Measurements from ENCODE around the gene DRD3.

Gene DRD3

DNA sequence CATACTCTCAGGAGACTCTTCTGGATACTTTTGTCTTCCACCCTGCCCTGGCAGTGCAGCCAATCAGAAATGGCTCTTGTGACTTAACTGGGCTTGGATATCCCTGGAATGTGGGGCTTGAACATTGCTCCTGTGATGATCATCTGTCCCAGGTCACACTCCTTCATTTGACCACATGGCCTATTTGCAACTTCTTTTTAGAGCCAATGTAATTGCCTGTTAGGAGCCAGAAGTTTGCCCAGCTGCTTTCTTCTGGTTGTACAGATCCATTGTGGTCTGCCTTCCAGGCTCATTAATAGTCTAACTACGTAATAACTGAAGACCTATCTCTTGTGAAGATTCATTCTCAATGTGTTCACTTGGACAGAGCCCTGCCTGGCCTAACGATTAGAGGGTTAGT, 92.5 kb downstream of the DRD3 start:
- Histone ChIP-seq H4K20me1 (peaks cover 4% of the 10 kb centered on the region), H3K9ac (no peak overlapping the region), H3K4me3 (no peak overlapping the region), H3K36me3 (peaks cover 72% of the 10 kb centered on the region), H3K27ac (no peak overlapping the region), H3K4me1 (no peaks in the 10 kb centered on the region), H3K4me2 (no peak overlapping the region), H3K27me3 (no peaks in the 10 kb centered on the region), H3K9me3 (no peaks in the 10 kb centered on the region)
- no peak for TF ChIP-seq Cebpa-rat (IDR thresholded peaks at IDR 0.05)

GRCh38 chr3:114083112-114083511, 95.7 kb downstream of the DRD3 start:
- Histone ChIP-seq H3K9me3 (no peaks in the 10 kb centered on the region), H3K36me3 (peaks cover 98% of the 10 kb centered on the region)

DNA sequence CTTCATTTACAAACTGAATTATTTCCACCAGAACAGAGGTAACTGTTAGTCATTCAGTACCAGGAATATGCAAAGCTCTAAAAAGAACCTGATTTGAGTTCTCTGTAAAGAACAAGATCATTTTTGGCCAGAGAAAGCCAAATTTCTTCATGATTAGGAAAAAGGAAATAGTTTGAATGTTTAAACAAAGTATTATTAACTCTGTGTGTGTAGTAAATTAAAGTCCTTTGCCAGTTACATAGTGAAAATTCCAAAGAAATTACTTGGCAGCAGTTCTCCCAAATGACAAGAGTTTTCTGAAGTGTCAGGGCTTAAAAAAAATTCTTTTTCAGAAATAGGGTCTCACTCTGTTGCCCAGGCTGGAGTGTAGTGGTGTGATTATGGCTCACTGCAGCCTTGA, 97.8 kb downstream of the DRD3 start:
- H3K27me3 ChIP-seq, result no peaks in the 10 kb centered on the region
- peaks cover 99% of the 10 kb centered on the region for H3K36me3 ChIP-seq

More at GRCh38 chr3:114083112-114083511, 95.7 kb downstream of the DRD3 start:
- no peak for TF ChIP-seq Cebpa-rat (IDR thresholded peaks at IDR 0.05)
- H4K20me1 ChIP-seq, result peaks cover 6% of the 10 kb centered on the region
- H3K27ac ChIP-seq, result no peak overlapping the region
- no peak overlapping the region for H3K4me3 ChIP-seq
- no peaks in the 10 kb centered on the region for H3K27me3 ChIP-seq
- H3K9ac ChIP-seq, result no peak overlapping the region
- H3K4me1 ChIP-seq, result no peaks in the 10 kb centered on the region
- no peak overlapping the region for H3K4me2 ChIP-seq

DNA sequence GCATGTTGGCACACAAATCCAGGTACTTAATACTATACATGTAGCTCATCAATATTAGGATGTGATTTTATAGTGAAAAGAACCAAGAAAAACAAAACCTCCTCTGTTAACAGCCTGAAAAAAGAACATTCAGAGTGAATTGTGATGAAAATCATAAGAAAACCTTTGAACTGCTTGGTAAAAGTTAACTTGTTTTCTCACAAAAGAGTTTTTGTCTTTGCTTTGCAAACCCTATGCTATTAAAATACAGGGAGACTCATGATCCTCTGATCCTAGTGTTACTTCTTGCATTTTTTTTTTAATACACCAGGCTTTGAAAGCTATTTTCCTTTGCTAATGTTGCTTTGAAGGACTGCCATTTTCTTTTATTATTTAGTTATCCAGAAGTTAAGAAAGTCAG, 98.7 kb downstream of the DRD3 start:
- Histone ChIP-seq H3K36me3 (peaks cover 99% of the 10 kb centered on the region), H3K27me3 (no peaks in the 10 kb centered on the region), H3K4me2 (no peak overlapping the region), H4K20me1 (peaks cover 6% of the 10 kb centered on the region), H3K9me3 (no peaks in the 10 kb centered on the region), H3K4me3 (no peak overlapping the region), H3K27ac (no peak overlapping the region), H3K4me1 (no peaks in the 10 kb centered on the region), H3K9ac (no peak overlapping the region)
- TF ChIP-seq Cebpa-rat (IDR thresholded peaks at IDR 0.05), result no peak

More for the DNA sequence above, 97.8 kb downstream of the DRD3 start:
- no peak overlapping the region for H3K4me2 ChIP-seq
- TF ChIP-seq Cebpa-rat (IDR thresholded peaks at IDR 0.05), result no peak
- no peaks in the 10 kb centered on the region for H3K9me3 ChIP-seq
- no peak overlapping the region for H3K9ac ChIP-seq
- peaks cover 6% of the 10 kb centered on the region for H4K20me1 ChIP-seq
- H3K4me1 ChIP-seq, result no peaks in the 10 kb centered on the region
- no peak overlapping the region for H3K4me3 ChIP-seq
- no peak overlapping the region for H3K27ac ChIP-seq

DNA sequence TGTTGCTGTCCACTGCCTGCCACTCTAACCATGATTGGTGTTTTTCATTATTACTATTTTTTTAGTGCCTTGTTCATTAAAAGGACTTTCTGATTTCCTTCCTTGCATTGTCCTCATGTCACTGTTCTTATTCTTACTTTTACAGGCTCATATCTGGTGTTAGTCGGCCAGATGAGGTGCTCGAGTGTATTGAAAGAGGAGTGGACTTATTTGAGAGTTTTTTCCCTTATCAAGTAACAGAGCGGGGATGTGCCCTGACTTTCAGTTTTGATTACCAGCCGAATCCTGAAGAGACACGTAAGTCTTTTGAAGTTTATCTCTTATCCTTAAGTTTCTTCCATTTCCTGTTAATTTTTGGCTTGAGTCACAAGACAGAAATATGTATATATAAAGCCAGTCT, 99.1 kb downstream of the DRD3 start:
- H3K27ac ChIP-seq, result no peak overlapping the region
- no peak overlapping the region for H3K4me3 ChIP-seq

DNA sequence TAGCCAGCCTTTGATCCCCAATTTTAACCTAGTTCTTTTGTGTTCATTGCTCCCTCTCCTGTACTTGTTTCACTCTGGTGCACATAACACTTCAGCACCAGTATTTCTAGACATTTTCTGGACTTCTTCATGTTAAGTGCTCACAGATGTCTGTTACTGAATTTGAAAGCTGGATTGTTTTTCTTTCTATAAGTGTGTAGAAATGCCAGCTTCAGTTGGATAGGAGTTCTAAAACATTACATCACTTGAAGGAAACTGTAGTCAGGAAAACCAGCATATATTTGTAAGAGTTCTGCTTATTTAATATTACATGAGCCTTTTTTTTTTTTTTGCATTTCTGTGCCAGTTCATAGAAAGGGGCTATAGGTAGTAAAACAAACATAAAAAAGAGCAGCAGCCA, 100.7 kb downstream of the DRD3 start:
- no peak for TF ChIP-seq Cebpa-rat (IDR thresholded peaks at IDR 0.05)
- Histone ChIP-seq H3K9ac (no peak overlapping the region), H3K36me3 (peaks cover 99% of the 10 kb centered on the region), H4K20me1 (peaks cover 24% of the 10 kb centered on the region), H3K4me2 (no peak overlapping the region), H3K4me1 (no peaks in the 10 kb centered on the region), H3K27ac (no peak overlapping the region), H3K27me3 (no peaks in the 10 kb centered on the region), H3K9me3 (no peaks in the 10 kb centered on the region), H3K4me3 (no peak overlapping the region)

More for the DNA sequence above, 99.1 kb downstream of the DRD3 start:
- Histone ChIP-seq H3K4me1 (no peaks in the 10 kb centered on the region), H3K4me2 (no peak overlapping the region), H3K27me3 (no peaks in the 10 kb centered on the region), H3K9me3 (no peaks in the 10 kb centered on the region), H4K20me1 (peaks cover 7% of the 10 kb centered on the region), H3K9ac (no peak overlapping the region), H3K36me3 (peaks cover 99% of the 10 kb centered on the region)
- TF ChIP-seq Cebpa-rat (IDR thresholded peaks at IDR 0.05), result no peak
